SK-N-SH (cell line): ENCODE data around the gene ACSL3. TPM values are rescaled to one million over a fixed set of nuclear protein-coding genes. Genes with fewer than 3 reads are reported as not detected.

ENCODE experiments used
- CTCF ChIA-PET: fragments of 300-600, 350-600 bp; formaldehyde crosslinking; extraction: SDS; loops from one replicate; lab custom pipeline; 2021; lab: Yijun Ruan, JAX
- POLR2A ChIA-PET: fragments of 350-600 bp; sonication (Branson Sonifier 250); formaldehyde crosslinking; extraction: SDS; loops from one replicate; lab custom pipeline; 2020; ENCODE audit warnings: antibody characterized with exemption, inconsistent platforms; lab: Yijun Ruan, JAX
- DNase-seq: peaks from one replicate; pipeline ENCODE4 v3.0.0; 2012
- H2AFZ ChIP-seq: fragments of 200-600 bp; sonication (generic); 2 replicates; pipeline ENCODE4 v1.8.1; 2016; ENCODE audit warnings: antibody characterized with exemption, mild to moderate bottlenecking, low read depth
- H3F3A ChIP-seq: fragments of 200-600 bp; sonication (generic); replicated peaks from 2 replicates; pipeline ENCODE3; 2016; ENCODE audit warnings: antibody characterized with exemption, mild to moderate bottlenecking; ENCODE audit not compliant: insufficient read depth
- H3K27ac ChIP-seq, 2 experiments: fragments of 200-500 bp in 1 of 2; fragments of 200-600 bp in 1 of 2; sonication (Bioruptor generic) in 1 of 2; sonication (generic), shearing (Covaris generic) in 1 of 2; 2 replicates each; pipeline versions ENCODE4 v1.5.1 to v1.6.1; 2014 to 2016; ENCODE audit warnings: low read depth in 2 of 2, inconsistent platforms in 1 of 2, low read length in 1 of 2, mild to moderate bottlenecking in 1 of 2, mixed read lengths in 1 of 2
- H3K27me3 ChIP-seq: fragments of 200-600 bp; sonication (generic), shearing (Covaris generic); 2 replicates; pipeline ENCODE4 v1.6.1; 2016; ENCODE audit warnings: mixed run types; ENCODE audit not compliant: insufficient read depth
- H3K36me3 ChIP-seq, 2 experiments: fragments of 200-500 bp in 1 of 2; fragments of 200-600 bp in 1 of 2; sonication (Bioruptor generic) in 1 of 2; sonication (generic) in 1 of 2; replicated peaks in 1 of 2; 2 replicates each; pipeline versions ENCODE3 to v1.5.1; 2014 to 2016; ENCODE audit warnings: low read length in 1 of 2, mild to moderate bottlenecking in 1 of 2; ENCODE audit not compliant: insufficient read depth in 2 of 2, control insufficient read depth in 1 of 2
- H3K4me1 ChIP-seq, 2 experiments: fragments of 200-500 bp in 1 of 2; fragments of 200-600 bp in 1 of 2; sonication (Bioruptor generic) in 1 of 2; sonication (generic), shearing (Covaris generic) in 1 of 2; 2 replicates each; pipeline versions ENCODE4 v1.5.1 to v1.6.1; 2014 to 2016; ENCODE audit warnings: low read depth in 1 of 2, low read length in 1 of 2, mixed run types in 1 of 2; ENCODE audit not compliant: insufficient read depth in 2 of 2, control insufficient read depth in 1 of 2
- H3K4me2 ChIP-seq: fragments of 200-600 bp; sonication (generic), shearing (Covaris generic); 2 replicates; pipeline ENCODE4 v1.6.1; 2017; ENCODE audit warnings: mixed run types
- H3K4me3 ChIP-seq, 2 experiments: fragments of 200-500 bp in 1 of 2; fragments of 200-600 bp in 1 of 2; sonication (Bioruptor generic) in 1 of 2; sonication (generic), shearing (Covaris generic) in 1 of 2; 2 replicates each; pipeline versions ENCODE4 v1.5.1 to v1.8.1; 2014 to 2016; ENCODE audit warnings: low read depth in 2 of 2, inconsistent platforms in 1 of 2, low read length in 1 of 2, mild to moderate bottlenecking in 1 of 2, mixed read lengths in 1 of 2, moderate library complexity in 1 of 2
- H3K79me2 ChIP-seq: fragments of 200-600 bp; sonication (generic); 2 replicates; pipeline ENCODE4 v1.8.1; 2017; ENCODE audit warnings: mild to moderate bottlenecking; ENCODE audit not compliant: insufficient read depth
- H3K9ac ChIP-seq: fragments of 200-600 bp; sonication (generic); 2 replicates; pipeline ENCODE4 v1.6.1; 2017; ENCODE audit warnings: mixed run types
- H3K9me2 ChIP-seq: fragments of 200-600 bp; sonication (generic); 2 replicates; pipeline ENCODE4 v1.6.1; 2017; ENCODE audit warnings: mixed run types
- H3K9me3 ChIP-seq: fragments of 200-600 bp; sonication (generic); 2 replicates; pipeline ENCODE4 v1.6.1; 2017; ENCODE audit warnings: mixed run types, mild to moderate bottlenecking, moderate library complexity
- H4K20me1 ChIP-seq: fragments of 200-600 bp; sonication (generic); 2 replicates; pipeline ENCODE4 v1.6.1; 2017; ENCODE audit warnings: mild to moderate bottlenecking, mixed run types; ENCODE audit not compliant: insufficient read depth
- FOSL2 ChIP-seq: IDR thresholded peaks from 2 replicates; pipeline ENCODE4 v1.4.0; 2012; ENCODE audit warnings: low read depth, mild to moderate bottlenecking, moderate library complexity, borderline replicate concordance
- IRF3 ChIP-seq: fragments of 150-350 bp; IDR thresholded peaks from 2 replicates; pipeline ENCODE4 v1.6.1; 2016; ENCODE audit warnings: mild to moderate bottlenecking, low read depth, low read length
- JUND ChIP-seq: IDR thresholded peaks from 2 replicates; pipeline ENCODE4 v1.4.0; 2012
- MAX ChIP-seq: IDR thresholded peaks from 2 replicates; pipeline ENCODE4 v1.4.0; 2012; ENCODE audit warnings: low read depth
- MXI1 ChIP-seq: IDR thresholded peaks from 2 replicates; pipeline ENCODE4 v1.6.1; 2012; ENCODE audit warnings: mild to moderate bottlenecking, low read depth, low read length, improper control_type of control experiment
- NRF1 ChIP-seq: IDR thresholded peaks from 2 replicates; pipeline ENCODE4 v1.6.1; 2012; ENCODE audit warnings: low read depth, mild to moderate bottlenecking, low read length
- SIN3A ChIP-seq: IDR thresholded peaks from 2 replicates; pipeline ENCODE4 v1.6.1; 2012; ENCODE audit warnings: low read depth, mild to moderate bottlenecking, low read length, moderate library complexity, borderline replicate concordance
- TCF12 ChIP-seq: IDR thresholded peaks from 2 replicates; pipeline ENCODE4 v1.4.0; 2012
- TEAD4 ChIP-seq: IDR thresholded peaks from 2 replicates; pipeline ENCODE4 v1.4.0; 2012; ENCODE audit warnings: mild to moderate bottlenecking, borderline replicate concordance; ENCODE audit not compliant: insufficient read depth
- USF2 ChIP-seq: fragments of 150-350 bp; IDR thresholded peaks from 2 replicates; pipeline ENCODE4 v1.6.1; 2017; ENCODE audit warnings: antibody characterized with exemption, low read length, low read depth, borderline replicate concordance
- WGBS: methylation state at CpG from one replicate; pipeline ENCODE4 v1.1.6; 2017; ENCODE audit warnings: low lambda C conversion rate; 5-methylcytosine and 5-hydroxymethylcytosine counted together
- polyA plus RNA-seq, 3 experiments: library from polyadenylated mRNA; depleted of rRNA; stranded (reverse); fragments of >200 nt; gene quantifications; 2 replicates each; pipeline ENCODE4 v1.2.3, GENCODE V29; 2012

ACSL3 gene
- polyA plus RNA-seq, 1 of the 3 experiments (the other 2 are of a cell fraction), result 15.7 TPM

- TF ChIP-seq MXI1 (no peak), JUND (no peak)
- Histone ChIP-seq H3K9ac (no peak overlapping the region), H3K4me1 (no peaks in the 10 kb centered on the region), H3F3A (no peaks in the 10 kb centered on the region), H3K27me3 (no peaks in the 10 kb centered on the region), H3K9me2 (no peaks in the 10 kb centered on the region), H3K36me3 (no peaks in the 10 kb centered on the region), H3K27ac (no peak overlapping the region), H3K4me2 (no peak overlapping the region), H3K4me3 (no peak overlapping the region), H2AFZ (no peak overlapping the region), H3K79me2 (no peaks in the 10 kb centered on the region), H3K9me3 (no peaks in the 10 kb centered on the region), H4K20me1 (no peaks in the 10 kb centered on the region)
- DNase-seq, result no peak
- 86% methylated on average over 6 of the region's 6 CpGs for WGBS
- POLR2A ChIA-PET, result no interaction called here
- CTCF ChIA-PET, result no interaction called here
Measured at GRCh38 chr2:222823183-222823930, 37.5 kb upstream of the ACSL3 start.

- Histone ChIP-seq H3K4me1 (no peaks in the 10 kb centered on the region), H3K27ac (no peak overlapping the region), H3K4me2 (no peak overlapping the region), H3K79me2 (no peaks in the 10 kb centered on the region), H4K20me1 (no peaks in the 10 kb centered on the region), H3F3A (no peaks in the 10 kb centered on the region), H3K9me2 (no peaks in the 10 kb centered on the region), H3K9ac (no peak overlapping the region), H3K4me3 (no peak overlapping the region), H2AFZ (no peak overlapping the region), H3K36me3 (no peaks in the 10 kb centered on the region), H3K27me3 (no peaks in the 10 kb centered on the region), H3K9me3 (no peaks in the 10 kb centered on the region)
- no peak for TF ChIP-seq IRF3
- TF ChIP-seq TEAD4, result no peak
- TF ChIP-seq USF2, result no peak
- TF ChIP-seq NRF1, result no peak
- no peak for TF ChIP-seq SIN3A
- no peak for TF ChIP-seq MAX
- TF ChIP-seq FOSL2, result no peak
- no peak for TF ChIP-seq TCF12
- WGBS, result 77% methylated on average over 1 of the region's 1 CpG
- DNase-seq, result no peak
- ChIA-PET POLR2A (no interaction called here), CTCF (no interaction called here)
Measured at GRCh38 chr2:222825031-222825430, 35.8 kb upstream of the ACSL3 start.
